T-helper 2 cell treated with Interferon-gamma antibody and Interleukin-4, amounts not matched to agents 5 μg/mL and 100 μg/mL, for 36 hours (primary cell): ENCODE data around the gene CSH2.
"Not testable (repeated sequence)": the region's sequence is repeated elsewhere in the genome, so short reads cannot be mapped to it uniquely, and the experiment has no call there.

Source experiments
- DNase-seq: peaks from one replicate; pipeline ENCODE4 v3.0.0; 2021; ENCODE audit warnings: low spot score
- H3K27ac Mint-ChIP-seq: one replicate; pipeline ENCODE4 v1.8.0; 2021; ENCODE audit warnings: mild to moderate bottlenecking, mixed read lengths
- H3K27me3 Mint-ChIP-seq: one replicate; pipeline ENCODE4 v1.8.0; 2021; ENCODE audit warnings: low read depth, mixed read lengths
- H3K36me3 Mint-ChIP-seq: one replicate; pipeline ENCODE4 v1.8.0; 2021; ENCODE audit warnings: low read depth, mixed read lengths
- H3K4me1 Mint-ChIP-seq: one replicate; pipeline ENCODE4 v1.8.0; 2021; ENCODE audit warnings: low read depth, mixed read lengths
- H3K4me3 Mint-ChIP-seq: one replicate; pipeline ENCODE4 v1.8.0; 2022; ENCODE audit warnings: mild to moderate bottlenecking, moderate library complexity, mixed read lengths
- H3K9me3 Mint-ChIP-seq: one replicate; pipeline ENCODE4 v1.8.0; 2021; ENCODE audit warnings: mixed read lengths

The CSH2 gene

DNA sequence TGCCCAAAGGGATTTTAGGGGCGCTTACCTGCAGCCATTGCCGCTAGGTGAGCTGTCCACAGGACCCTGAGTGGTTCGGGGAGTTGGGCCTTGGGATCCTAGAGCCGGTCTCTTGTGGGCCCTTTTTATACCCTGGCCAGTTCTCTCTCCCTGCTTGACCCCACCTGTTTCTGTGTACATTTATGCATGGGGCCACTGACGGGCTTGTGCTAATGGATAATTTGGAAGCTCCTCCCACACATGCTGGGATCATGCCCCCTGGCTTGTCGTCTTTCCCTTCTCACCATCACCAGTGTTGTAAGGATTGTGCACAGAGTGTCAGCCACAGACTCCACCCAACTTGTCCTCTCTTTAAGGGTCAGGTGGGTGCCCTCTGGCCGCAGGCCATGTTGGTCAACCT is at the start of gene CSH2:
CSH2 (minus strand) TSS at position 101 of the 400 bp plus-strand sequence; CDS start at position 38, 63 bp downstream.
- H3K27me3 Mint-ChIP-seq = peaks cover 19% of the 10 kb centered on the region
- not testable (repeated sequence) for DNase-seq

GRCh38 chr17:63922402-63922801 is 48.9 kb upstream of the CSH2 start:
- DNase-seq, H3K9me3 Mint-ChIP-seq, H3K4me1 Mint-ChIP-seq, H3K4me3 Mint-ChIP-seq, H3K27me3 Mint-ChIP-seq, H3K27ac Mint-ChIP-seq, H3K36me3 Mint-ChIP-seq: not testable (repeated sequence)

More for the DNA sequence above, at the start of gene CSH2:
- not testable (repeated sequence) for H3K36me3 Mint-ChIP-seq, H3K4me3 Mint-ChIP-seq, H3K4me1 Mint-ChIP-seq, H3K9me3 Mint-ChIP-seq, H3K27ac Mint-ChIP-seq

DNA sequence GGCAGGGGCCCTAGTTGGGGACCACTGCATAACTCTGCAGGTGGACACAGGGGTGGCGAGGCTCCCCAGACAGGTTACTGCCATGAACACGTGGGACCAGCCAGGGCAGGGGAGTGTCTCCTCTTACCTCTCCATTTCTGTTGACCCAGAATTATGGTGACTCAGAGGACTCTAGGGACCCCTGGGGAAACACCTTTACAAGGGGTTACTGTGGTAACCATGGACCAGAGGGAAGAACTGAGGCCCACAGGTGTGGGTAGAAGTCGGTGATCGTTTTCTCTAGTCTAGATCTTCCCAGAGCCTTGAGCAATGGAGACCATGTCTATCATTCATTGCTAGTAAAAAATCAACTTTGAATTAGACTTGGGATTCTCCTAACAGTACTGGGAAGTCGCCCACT is 47.3 kb upstream of the CSH2 start:
- H3K9me3 Mint-ChIP-seq, H3K27me3 Mint-ChIP-seq, H3K4me3 Mint-ChIP-seq, H3K27ac Mint-ChIP-seq, H3K36me3 Mint-ChIP-seq, DNase-seq, H3K4me1 Mint-ChIP-seq: not testable (repeated sequence)

- H3K27me3 Mint-ChIP-seq, H3K9me3 Mint-ChIP-seq, H3K4me3 Mint-ChIP-seq, H3K27ac Mint-ChIP-seq, DNase-seq, H3K4me1 Mint-ChIP-seq, H3K36me3 Mint-ChIP-seq: not testable (repeated sequence)
Measured at GRCh38 chr17:63920050-63920449, 46.6 kb upstream of the CSH2 start.

DNA sequence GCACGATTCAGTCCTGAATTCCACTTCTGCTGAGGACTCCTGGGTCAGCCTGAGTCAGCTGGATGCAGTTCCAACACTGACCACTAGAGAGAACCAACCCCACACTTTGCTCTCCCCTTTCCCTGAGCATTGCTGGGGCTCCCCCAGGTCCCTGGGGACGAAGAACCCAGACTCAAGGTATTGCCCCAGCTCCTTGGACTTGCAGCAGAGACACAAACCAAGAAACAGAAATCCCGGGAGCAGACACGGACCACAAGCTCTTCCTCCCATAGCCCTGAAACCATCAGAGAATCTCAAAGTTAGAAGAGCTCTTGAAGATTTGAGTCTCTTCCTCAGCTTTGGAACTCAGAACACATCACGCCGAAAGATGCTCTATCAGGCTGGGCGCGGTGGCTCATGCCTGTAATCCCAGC is 45.8 kb upstream of the CSH2 start:
- H3K27me3 Mint-ChIP-seq = peaks cover 2% of the 10 kb centered on the region
- H3K9me3 Mint-ChIP-seq = no peaks in the 10 kb centered on the region
- H3K27ac Mint-ChIP-seq = peak overlapping the region; percentile 49
- peak; percentile 53 for DNase-seq
- no peak overlapping the region for H3K4me3 Mint-ChIP-seq
- peaks cover 5% of the 10 kb centered on the region for H3K4me1 Mint-ChIP-seq
- no peaks in the 10 kb centered on the region for H3K36me3 Mint-ChIP-seq

GRCh38 chr17:63918789-63919305 is 45.4 kb upstream of the CSH2 start, which contains the start of gene GH1:
Gene GH1 (minus strand): TSS chr17:63918839. CDS start chr17:63918776, 63 bp downstream.
- not testable (repeated sequence) for DNase-seq, H3K4me1 Mint-ChIP-seq, H3K36me3 Mint-ChIP-seq, H3K27me3 Mint-ChIP-seq, H3K9me3 Mint-ChIP-seq, H3K4me3 Mint-ChIP-seq
- H3K27ac Mint-ChIP-seq = peak within 1 kb of the TSS; percentile 49

DNA sequence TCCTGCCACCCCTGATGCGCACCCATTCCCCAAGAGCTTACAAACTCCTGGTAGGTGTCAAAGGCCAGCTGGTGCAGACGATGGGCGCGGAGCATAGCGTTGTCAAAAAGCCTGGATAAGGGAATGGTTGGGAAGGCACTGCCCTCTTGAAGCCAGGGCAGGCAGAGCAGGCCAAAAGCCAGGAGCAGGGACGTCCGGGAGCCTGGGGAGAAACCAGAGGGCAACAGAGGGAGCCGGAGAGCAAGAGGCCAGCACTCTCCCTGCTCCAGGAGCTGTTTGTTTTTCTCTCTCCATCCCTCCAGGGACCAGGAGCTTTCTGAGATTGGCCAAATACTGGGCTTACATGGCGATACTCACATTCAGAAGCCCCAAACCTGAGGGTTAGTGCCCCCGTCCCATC is 44.8 kb upstream of the CSH2 start:
- Mint-ChIP-seq H3K4me1 (peaks cover 5% of the 10 kb centered on the region), H3K27me3 (peaks cover 2% of the 10 kb centered on the region), H3K36me3 (no peaks in the 10 kb centered on the region), H3K4me3 (no peak overlapping the region), H3K9me3 (no peaks in the 10 kb centered on the region), H3K27ac (no peak overlapping the region)
- no peak for DNase-seq

- Mint-ChIP-seq H3K27me3 (peaks cover 2% of the 10 kb centered on the region), H3K36me3 (no peaks in the 10 kb centered on the region), H3K4me1 (peaks cover 5% of the 10 kb centered on the region), H3K4me3 (no peak overlapping the region), H3K9me3 (no peaks in the 10 kb centered on the region), H3K27ac (no peak overlapping the region)
- DNase-seq = no peak
Measured at GRCh38 chr17:63917646-63918045, 44.2 kb upstream of the CSH2 start.

DNA sequence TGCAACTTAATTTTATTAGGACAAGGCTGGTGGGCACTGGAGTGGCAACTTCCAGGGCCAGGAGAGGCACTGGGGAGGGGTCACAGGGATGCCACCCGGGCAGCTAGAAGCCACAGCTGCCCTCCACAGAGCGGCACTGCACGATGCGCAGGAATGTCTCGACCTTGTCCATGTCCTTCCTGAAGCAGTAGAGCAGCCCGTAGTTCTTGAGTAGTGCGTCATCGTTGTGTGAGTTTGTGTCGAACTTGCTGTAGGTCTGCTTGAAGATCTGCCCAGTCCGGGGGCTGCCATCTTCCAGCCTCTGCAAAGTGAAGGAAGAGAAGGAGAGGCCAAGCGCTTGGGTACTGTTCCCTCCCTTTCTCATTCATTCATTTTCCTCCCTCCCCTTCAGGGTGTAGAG is 43.7 kb upstream of the CSH2 start:
- not testable (repeated sequence) for H3K27ac Mint-ChIP-seq, H3K9me3 Mint-ChIP-seq, H3K27me3 Mint-ChIP-seq, H3K36me3 Mint-ChIP-seq, H3K4me1 Mint-ChIP-seq, DNase-seq, H3K4me3 Mint-ChIP-seq

DNA sequence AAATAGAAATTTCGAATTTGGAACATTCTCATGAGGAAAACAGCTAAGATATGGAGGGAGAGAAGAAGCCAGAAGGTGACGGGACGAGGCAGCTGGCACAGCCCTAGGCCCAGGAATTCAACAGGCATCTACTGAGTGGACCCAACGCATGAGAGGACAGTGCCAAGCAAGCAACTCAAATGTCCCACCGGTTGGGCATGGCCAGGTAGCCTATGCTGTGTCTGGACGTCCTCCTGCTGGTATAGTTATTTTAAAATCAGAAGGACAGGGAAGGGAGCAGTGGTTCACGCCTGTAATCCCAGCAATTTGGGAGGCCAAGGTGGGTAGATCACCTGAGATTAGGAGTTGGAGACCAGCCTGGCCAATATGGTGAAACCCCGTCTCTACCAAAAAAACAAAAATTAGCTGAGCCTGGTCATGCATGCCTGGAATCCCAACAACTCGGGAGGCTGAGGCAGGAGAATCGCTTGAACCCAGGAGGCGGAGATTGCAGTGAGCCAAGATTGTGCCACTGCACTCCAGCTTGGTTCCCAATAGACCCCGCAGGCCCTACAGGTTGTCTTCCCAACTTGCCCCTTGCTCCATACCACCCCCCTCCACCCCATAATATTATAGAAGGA is 43.2 kb upstream of the CSH2 start:
- Mint-ChIP-seq H3K9me3 (no peaks in the 10 kb centered on the region), H3K27ac (no peak overlapping the region), H3K27me3 (peaks cover 2% of the 10 kb centered on the region), H3K4me1 (peaks cover 9% of the 10 kb centered on the region), H3K4me3 (no peak overlapping the region), H3K36me3 (no peaks in the 10 kb centered on the region)
- DNase-seq = no peak

DNA sequence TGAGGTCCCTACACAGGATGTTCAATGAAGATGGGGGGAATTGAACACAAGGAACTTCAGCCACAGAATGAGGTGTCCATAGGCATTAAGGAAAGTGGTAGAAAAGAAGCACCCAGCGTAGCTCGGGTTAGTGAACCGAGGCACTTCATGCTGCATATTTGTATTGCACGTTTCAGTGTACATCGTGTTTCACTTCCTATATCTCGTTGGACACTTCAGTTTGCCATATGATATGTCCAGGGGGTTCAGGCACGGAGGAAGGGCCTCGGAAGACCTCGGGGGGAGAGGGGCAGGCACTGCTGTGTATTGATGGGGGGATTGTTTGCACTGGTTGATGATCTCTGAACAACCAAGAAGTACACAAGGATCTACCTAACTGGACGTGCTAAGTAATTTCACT is 42.3 kb upstream of the CSH2 start:
- H3K27ac Mint-ChIP-seq, H3K27me3 Mint-ChIP-seq, DNase-seq, H3K36me3 Mint-ChIP-seq, H3K4me3 Mint-ChIP-seq, H3K4me1 Mint-ChIP-seq, H3K9me3 Mint-ChIP-seq: not testable (repeated sequence)

DNA sequence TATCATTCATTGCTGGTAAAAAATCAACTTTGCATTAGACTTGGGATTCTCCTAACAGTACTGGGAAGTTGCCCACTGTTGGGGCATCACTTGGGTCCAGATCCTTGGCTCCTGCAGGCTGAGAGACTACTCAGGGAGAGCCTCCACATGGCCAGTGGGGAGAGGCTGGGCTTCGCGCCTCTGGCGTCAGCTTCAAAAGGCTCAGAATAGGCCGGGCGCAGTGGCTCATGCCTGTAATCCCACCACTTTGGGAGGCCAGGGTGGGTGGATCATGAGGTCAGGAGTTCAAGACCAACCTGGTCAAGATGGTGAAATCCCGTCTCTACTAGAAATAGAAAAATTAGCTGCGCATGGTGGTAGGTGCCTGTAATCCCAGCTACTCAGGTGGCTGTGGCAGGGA is 41.0 kb upstream of the CSH2 start:
- peaks cover 2% of the 10 kb centered on the region for H3K27me3 Mint-ChIP-seq
- H3K27ac Mint-ChIP-seq = no peak overlapping the region
- no peaks in the 10 kb centered on the region for H3K9me3 Mint-ChIP-seq
- H3K4me3 Mint-ChIP-seq = no peak overlapping the region
- DNase-seq = no peak
- H3K36me3 Mint-ChIP-seq = no peaks in the 10 kb centered on the region
- H3K4me1 Mint-ChIP-seq = peaks cover 8% of the 10 kb centered on the region

DNA sequence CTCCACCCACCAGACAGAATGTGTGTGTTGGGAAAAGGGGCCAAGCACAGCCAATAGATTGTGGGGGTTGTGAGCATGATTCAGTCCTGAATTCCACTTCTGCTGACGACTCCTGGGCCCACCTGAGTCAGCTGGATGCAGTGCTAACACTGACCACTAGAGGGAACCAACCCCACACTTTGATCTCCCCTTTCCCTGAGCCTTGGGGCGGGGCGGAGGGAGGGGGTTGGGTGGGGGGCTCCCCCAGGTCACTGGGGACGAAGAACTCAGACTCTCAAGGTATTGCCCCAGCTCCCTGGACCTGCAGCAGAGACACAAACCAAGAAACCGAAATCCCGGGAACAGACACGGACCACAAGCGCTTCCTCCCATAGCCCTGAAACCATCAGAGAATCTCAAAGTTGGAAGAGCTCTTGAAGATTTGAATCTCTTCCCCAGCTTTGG is 38.2 kb upstream of the CSH2 start:
- Mint-ChIP-seq H3K27me3 (peaks cover 8% of the 10 kb centered on the region), H3K27ac (no peak overlapping the region), H3K36me3 (no peaks in the 10 kb centered on the region), H3K4me1 (peaks cover 4% of the 10 kb centered on the region), H3K4me3 (no peak overlapping the region), H3K9me3 (no peaks in the 10 kb centered on the region)
- peak; percentile 37 for DNase-seq

GRCh38 chr17:63911041-63911635 is 37.7 kb upstream of the CSH2 start, which contains the start of gene CSHL1:
Gene CSHL1 (minus strand): TSS chr17:63911258. CDS start chr17:63911196, 62 bp downstream.
- Mint-ChIP-seq H3K27ac (no peak within 1 kb of the TSS), H3K9me3 (no peaks in the 10 kb centered on the region), H3K4me3 (no peak within 1 kb of the TSS), H3K36me3 (no peaks in the 10 kb centered on the region), H3K27me3 (peaks cover 8% of the 10 kb centered on the region), H3K4me1 (peaks cover 4% of the 10 kb centered on the region)
- DNase-seq = no peak
